Smooth muscle cell (in vitro differentiated cells): Measurements from ENCODE around the gene C15orf62. TPM values are rescaled to one million over a fixed set of nuclear protein-coding genes. Genes with fewer than 3 reads are reported as not detected.

Source experiments
- DNase-seq: peaks from one replicate; lab custom pipeline; 2025; ENCODE audit not compliant: unreplicated experiment; lab: John Stamatoyannopoulos, UW
- H2AFZ ChIP-seq: fragments of 200-600 bp; sonication (generic); 2 replicates; pipeline ENCODE4 v1.6.0; 2016; ENCODE audit warnings: antibody characterized with exemption, low read depth, mild to moderate bottlenecking
- H3F3A ChIP-seq: fragments of 200-600 bp; sonication (generic); 2 replicates; pipeline ENCODE4 v1.6.0; 2017; ENCODE audit warnings: antibody characterized with exemption, low read depth
- H3K27ac ChIP-seq: fragments of 200-600 bp; sonication (generic); 2 replicates; pipeline ENCODE4 v1.5.1; 2016; ENCODE audit warnings: low read depth, mild to moderate bottlenecking
- H3K27me3 ChIP-seq: fragments of 200-600 bp; sonication (generic); 2 replicates; pipeline ENCODE4 v1.6.1; 2016; ENCODE audit warnings: low read depth, mild to moderate bottlenecking
- H3K36me3 ChIP-seq: fragments of 200-600 bp; sonication (generic); 2 replicates; pipeline ENCODE4 v1.5.1; 2016; ENCODE audit warnings: low read depth
- H3K4me1 ChIP-seq: fragments of 200-600 bp; sonication (generic); 2 replicates; pipeline ENCODE4 v1.5.1; 2016; ENCODE audit warnings: low read depth
- H3K4me2 ChIP-seq: fragments of 200-600 bp; sonication (generic); 2 replicates; pipeline ENCODE4 v1.6.0; 2016; ENCODE audit warnings: mild to moderate bottlenecking
- H3K4me3 ChIP-seq: fragments of 200-600 bp; sonication (generic); 2 replicates; pipeline ENCODE4 v1.5.1; 2016; ENCODE audit warnings: mild to moderate bottlenecking
- H3K79me2 ChIP-seq: fragments of 200-600 bp; sonication (generic); 2 replicates; pipeline ENCODE4 v1.6.0; 2016; ENCODE audit warnings: low read depth, mild to moderate bottlenecking
- H3K9ac ChIP-seq: fragments of 200-600 bp; sonication (generic); 2 replicates; pipeline ENCODE4 v1.6.0; 2016; ENCODE audit warnings: low read depth
- H3K9me3 ChIP-seq: fragments of 200-600 bp; sonication (generic); replicated peaks from 2 replicates; pipeline ENCODE4 v1.5.1; 2016; ENCODE audit warnings: low read depth
- H4K20me1 ChIP-seq: fragments of 200-600 bp; sonication (generic); 2 replicates; pipeline ENCODE4 v1.6.0; 2016; ENCODE audit warnings: low read depth
- WGBS: methylation state at CpG from one replicate; pipeline ENCODE4 v1.1.7; 2016; ENCODE audit warnings: low lambda C conversion rate; 5-methylcytosine and 5-hydroxymethylcytosine counted together
- polyA plus RNA-seq: library from polyadenylated mRNA; unstranded; fragments of >200 nt; fragmentation: Nextera tagmentation; extraction: Ambion mirVana; gene quantifications from 2 replicates; pipeline ENCODE4 v1.2.1, GENCODE V29; 2016
- total RNA-seq: library from RNA; depleted of rRNA; stranded (reverse); fragments of >200 nt; gene quantifications from 2 replicates; pipeline ENCODE4 v1.2.3, GENCODE V29; 2014
- TF ChIP-seq, protein P1 (sequence below): fragments of 200-600 bp; sonication (generic); IDR thresholded peaks from 2 replicates; pipeline ENCODE4 v1.5.1; 2017; ENCODE audit warnings: borderline replicate concordance, mild to moderate bottlenecking, antibody characterized with exemption; ENCODE audit not compliant: insufficient read depth, poor library complexity, severe bottlenecking

The C15orf62 gene
- total and polyA plus RNA-seq, 2 experiments from 2014 or later = 0.35 to 0.63 TPM

DNA sequence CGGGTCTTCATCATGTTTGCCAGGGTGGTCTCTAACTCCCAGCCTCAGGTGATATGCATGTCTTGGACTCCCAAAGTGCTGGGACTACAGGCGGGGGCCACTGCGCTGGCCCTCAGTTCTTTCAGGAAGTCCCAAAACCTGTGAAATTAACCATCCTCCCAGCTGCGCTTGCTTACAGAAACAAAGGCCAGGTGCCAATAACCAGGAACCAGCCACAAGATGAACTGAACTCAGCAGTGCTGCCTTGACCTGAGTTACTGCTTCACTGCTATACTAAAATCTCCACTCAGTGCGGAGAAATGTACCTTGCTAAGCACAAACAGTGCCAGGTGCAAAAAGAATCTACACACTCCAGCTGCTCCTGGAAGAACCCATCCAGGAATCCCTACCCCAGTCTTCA, 9.8 kb upstream of the C15orf62 start:
- H3K27ac ChIP-seq = no peak overlapping the region
- H3K4me2 ChIP-seq = no peak overlapping the region
- H3K4me3 ChIP-seq = no peak overlapping the region
- DNase-seq = no peak
- TF ChIP-seq, protein P1, sequence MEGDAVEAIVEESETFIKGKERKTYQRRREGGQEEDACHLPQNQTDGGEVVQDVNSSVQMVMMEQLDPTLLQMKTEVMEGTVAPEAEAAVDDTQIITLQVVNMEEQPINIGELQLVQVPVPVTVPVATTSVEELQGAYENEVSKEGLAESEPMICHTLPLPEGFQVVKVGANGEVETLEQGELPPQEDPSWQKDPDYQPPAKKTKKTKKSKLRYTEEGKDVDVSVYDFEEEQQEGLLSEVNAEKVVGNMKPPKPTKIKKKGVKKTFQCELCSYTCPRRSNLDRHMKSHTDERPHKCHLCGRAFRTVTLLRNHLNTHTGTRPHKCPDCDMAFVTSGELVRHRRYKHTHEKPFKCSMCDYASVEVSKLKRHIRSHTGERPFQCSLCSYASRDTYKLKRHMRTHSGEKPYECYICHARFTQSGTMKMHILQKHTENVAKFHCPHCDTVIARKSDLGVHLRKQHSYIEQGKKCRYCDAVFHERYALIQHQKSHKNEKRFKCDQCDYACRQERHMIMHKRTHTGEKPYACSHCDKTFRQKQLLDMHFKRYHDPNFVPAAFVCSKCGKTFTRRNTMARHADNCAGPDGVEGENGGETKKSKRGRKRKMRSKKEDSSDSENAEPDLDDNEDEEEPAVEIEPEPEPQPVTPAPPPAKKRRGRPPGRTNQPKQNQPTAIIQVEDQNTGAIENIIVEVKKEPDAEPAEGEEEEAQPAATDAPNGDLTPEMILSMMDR = no peak
- H3K9ac ChIP-seq = no peak overlapping the region
- peaks cover under 1% of the 10 kb centered on the region for H3K79me2 ChIP-seq
- no peak overlapping the region for H2AFZ ChIP-seq
- peaks cover 12% of the 10 kb centered on the region for H3K4me1 ChIP-seq
- no peaks in the 10 kb centered on the region for H3K36me3 ChIP-seq
- peaks cover 7% of the 10 kb centered on the region for H3F3A ChIP-seq
- no peaks in the 10 kb centered on the region for H4K20me1 ChIP-seq
- H3K27me3 ChIP-seq = no peaks in the 10 kb centered on the region
- no peaks in the 10 kb centered on the region for H3K9me3 ChIP-seq
- WGBS = 98% methylated on average over 5 of the region's 5 CpGs

DNA sequence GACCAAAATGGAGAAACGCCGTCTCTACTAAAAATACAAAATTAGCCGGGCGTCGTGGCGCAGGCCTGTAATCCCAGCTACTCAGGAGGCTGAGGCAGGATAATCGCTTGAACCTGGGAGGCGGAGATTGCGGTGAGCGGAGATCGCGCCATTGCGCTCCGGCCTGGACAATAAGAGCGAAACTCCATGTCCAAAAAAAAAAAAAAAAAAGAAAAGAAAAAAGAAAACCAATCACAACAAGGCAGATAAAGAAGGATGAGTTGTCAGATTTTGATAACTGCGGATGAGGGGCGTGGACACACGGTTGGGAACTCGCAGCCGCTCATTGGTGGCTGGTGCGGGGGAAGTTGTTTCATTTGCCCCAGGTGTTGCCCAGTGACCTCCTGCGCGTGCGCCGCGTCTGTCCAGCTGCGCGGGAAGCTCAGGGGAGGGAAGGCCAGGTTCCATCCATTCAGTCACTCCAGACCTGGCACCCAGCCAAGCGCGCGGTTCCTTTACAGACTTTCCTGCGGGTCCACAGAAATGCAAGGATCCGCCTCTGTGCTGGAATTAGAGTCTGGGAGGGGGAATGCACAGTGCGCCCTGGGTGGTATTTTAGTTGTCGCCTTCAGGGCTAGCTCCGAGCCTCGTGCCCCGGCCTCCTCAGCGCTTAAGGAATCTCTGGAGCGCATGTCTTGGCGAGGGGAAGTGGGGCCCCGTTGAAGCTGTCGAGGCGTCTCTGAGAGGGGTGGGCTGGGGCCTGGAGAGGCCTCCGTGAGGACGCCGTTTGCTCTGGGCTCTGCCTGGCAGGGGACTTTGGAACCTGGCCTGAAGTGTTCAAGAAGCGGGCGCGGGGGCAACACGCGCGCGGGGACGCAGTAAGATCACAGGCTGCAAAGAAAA, 6.6 kb upstream of the C15orf62 start:
- Histone ChIP-seq H3K27me3 (no peaks in the 10 kb centered on the region), H3F3A (peaks cover 7% of the 10 kb centered on the region), H3K79me2 (no peaks in the 10 kb centered on the region), H2AFZ (no peak overlapping the region), H3K4me2 (peak overlapping the region; percentile 95), H3K4me3 (peak overlapping the region; percentile 57), H3K9me3 (no peaks in the 10 kb centered on the region), H3K36me3 (no peaks in the 10 kb centered on the region), H4K20me1 (no peaks in the 10 kb centered on the region), H3K27ac (no peak overlapping the region), H3K4me1 (peaks cover 9% of the 10 kb centered on the region), H3K9ac (peak overlapping the region; percentile 0)
- WGBS = 51% methylated on average over 55 of the region's 55 CpGs
- TF ChIP-seq, protein P1 = no peak
- DNase-seq = no peak

DNA sequence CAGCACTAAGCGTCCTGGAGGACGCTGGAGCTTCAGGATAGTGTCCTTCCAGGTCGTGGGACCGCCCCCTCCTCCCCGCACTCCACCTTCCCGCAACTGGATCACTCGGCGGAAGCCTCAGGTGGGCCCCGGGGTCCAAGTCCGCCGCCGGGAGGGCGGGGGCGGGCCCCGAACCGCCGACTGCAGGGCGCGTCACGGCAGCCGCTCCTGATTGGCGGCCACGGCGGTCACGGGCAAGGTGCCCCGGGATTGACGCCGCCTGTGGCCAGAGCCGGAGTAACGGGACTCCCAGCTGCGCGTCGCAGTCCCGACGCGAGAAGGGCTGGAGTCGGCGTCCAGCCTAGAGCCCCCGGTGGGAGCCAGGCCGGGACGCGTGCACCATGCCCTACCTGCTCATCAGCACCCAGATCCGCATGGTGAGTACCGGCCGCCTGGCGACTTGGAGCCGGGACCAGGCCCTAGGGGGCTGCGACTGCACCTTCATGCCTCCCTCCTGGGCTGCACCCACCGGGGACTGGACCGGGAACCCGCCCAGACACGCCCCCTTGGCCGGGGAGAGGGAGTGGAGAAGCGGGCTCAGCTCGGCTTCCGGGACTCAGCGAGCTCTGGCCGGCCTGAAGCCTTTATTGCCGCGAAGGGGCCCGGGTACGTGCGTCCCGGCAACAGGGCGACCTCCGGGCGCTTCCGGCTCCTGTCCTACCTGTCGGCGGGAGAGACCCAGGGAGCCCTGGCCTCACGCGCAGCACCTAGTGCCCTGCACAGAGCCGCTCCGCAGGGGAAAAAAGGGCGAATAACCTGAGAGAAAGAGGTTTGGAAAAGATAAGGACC, 5.8 kb upstream of the C15orf62 start, which contains the start of gene GCHFR:
Gene GCHFR, plus strand, starts transcription at position 268 of the 828 bp plus-strand sequence. Its CDS starts 113 bp downstream, at position 381.
- Histone ChIP-seq H3F3A (peaks cover 7% of the 10 kb centered on the region), H3K9ac (peak within 1 kb of the TSS; percentile 0), H3K27ac (peak within 1 kb of the TSS; percentile 0), H2AFZ (peak within 1 kb of the TSS; percentile 36), H3K27me3 (no peaks in the 10 kb centered on the region), H4K20me1 (no peaks in the 10 kb centered on the region), H3K36me3 (no peaks in the 10 kb centered on the region), H3K79me2 (no peaks in the 10 kb centered on the region), H3K4me2 (peak within 1 kb of the TSS; percentile 95), H3K4me3 (peak within 1 kb of the TSS; percentile 57), H3K9me3 (no peaks in the 10 kb centered on the region), H3K4me1 (peaks cover 9% of the 10 kb centered on the region)
- DNase-seq = peak; percentile 75
- 1% methylated on average over 57 of the region's 75 CpGs for WGBS
- TF ChIP-seq, protein P1 = peak; percentile 11
